ENCODE measurements around the gene DET1.
"Not testable (repeated sequence)": the region's sequence is repeated elsewhere in the genome, so short reads cannot be mapped to it uniquely, and the experiment has no call there.

DET1 gene

DNA sequence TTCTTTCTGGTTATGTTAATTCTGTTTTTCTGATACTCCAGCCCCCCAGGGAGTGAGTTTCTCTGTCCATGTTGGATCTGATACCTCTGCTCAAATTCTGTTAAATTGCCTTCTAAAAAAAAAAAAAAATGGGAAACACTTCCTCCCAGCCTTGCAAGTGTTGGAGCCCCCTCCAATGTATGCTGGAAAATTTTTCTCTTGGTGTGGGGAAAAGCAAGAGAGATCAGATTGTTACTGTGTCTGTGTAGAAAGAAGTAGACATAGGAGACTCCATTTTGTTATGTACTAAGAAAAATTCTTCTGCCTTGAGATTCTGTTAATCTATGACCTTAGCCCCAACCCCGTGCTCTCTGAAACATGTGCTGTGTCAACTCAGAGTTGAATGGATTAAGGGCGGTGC lies 6.1 kb downstream of the DET1 start:
- not testable (repeated sequence) for DNase-seq

DNA sequence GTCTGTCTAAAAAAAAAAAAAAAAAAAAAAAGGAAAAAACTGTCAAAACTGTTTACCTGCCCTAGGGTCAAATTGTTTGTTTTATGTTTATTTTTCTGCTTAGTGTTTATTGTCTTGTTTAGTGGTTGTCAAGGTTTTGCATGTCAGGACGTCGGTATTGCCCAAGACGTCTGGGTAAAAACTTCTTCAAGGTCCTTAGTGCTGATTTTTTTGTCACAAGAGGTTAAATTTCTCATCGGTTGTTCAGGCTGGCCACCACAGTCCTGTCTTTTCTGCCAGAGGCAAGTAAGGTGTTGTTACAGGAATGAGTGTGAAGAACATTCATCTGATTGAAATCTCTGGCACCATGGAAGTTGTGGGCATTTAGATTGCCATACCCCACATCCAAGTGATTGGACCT lies 7.0 kb downstream of the DET1 start:
- no peak for DNase-seq

DNA sequence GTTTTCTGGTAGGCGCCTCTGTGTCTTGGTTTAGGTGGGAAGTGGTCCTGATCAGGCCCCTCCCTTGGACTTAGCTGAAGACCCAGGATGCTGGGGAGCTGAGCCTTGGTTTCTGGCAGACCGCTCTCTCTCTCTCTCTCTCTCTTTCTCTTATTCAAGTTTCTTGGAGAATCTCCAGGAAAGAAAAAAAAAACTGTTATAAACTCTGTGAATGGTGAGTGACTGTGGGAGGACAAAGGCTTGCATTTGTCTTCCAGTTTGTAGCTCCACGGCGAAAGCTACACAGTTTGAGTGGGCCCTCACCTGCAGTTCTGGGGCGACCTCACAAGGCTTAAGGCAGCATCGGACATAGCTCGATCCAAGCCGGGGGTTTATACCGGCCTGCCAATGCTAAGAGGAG lies 7.5 kb downstream of the DET1 start:
- no peak for DNase-seq

DNA sequence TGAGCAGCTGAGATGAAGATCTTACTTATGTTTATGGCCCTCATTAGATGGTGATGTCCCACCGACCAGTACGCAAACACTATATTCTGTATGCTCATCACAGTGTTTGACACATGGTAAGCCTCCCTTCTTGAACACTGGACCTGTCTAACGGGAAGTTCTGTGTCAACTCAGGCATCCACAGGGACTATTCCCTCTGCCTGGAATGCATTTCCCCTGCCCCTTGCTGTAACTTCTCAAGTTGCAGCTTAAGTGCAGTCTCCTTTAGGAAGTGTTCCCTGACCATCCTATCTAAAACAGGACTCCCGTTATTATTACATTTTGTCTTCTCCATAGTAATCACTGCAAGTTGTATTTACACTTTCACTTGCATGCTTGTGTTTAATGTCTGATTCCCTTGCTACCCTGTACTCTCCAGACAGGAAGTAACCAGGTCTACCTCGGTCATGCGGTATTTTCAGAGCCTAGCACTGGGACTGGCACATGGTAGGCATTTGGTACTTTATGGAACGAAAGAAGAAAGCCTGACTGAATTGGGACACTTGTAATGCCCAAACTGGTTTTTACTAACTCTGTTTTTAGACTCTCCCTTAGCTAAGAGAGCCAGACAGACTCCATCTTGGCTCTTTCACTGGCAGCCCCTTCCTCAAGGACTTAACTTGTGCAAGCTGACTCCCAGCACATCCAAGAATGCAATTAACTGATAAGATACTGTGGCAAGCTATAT lies 8.7 kb downstream of the DET1 start:
- no peak for DNase-seq

DNA sequence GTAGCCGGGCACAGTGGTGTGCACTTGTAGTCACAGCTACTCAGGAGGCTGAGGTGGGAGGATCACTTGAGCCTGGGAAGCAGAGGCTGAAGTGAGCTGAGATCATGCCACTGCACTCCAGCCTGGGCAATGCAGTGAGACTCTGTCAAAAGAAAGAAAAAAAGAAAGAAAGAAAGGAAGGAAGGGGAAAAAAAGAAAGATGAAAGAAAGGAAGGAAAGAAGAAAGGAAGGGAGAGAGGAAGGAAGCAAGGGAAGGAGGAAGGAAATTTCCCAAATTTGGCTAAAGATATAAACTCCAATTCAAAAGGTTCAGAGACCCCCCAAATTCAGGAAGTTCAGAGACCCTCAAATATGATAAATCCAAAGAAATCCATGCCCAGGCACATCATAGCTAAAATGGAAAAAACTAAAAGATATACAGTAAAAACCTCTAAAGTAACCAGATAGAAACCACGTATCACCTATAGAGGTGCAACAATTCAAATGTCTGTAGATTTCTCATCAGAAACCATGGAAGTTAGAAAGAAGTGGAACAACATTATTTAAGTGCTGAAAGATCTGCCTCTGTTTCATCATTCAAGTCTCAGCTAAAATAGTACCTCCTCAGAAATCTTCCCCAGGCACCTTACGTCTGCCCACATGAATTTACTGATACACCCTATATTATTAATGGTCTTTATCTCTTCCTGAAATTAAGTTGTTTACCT lies 10.7 kb downstream of the DET1 start:
- no peak for DNase-seq

DNA sequence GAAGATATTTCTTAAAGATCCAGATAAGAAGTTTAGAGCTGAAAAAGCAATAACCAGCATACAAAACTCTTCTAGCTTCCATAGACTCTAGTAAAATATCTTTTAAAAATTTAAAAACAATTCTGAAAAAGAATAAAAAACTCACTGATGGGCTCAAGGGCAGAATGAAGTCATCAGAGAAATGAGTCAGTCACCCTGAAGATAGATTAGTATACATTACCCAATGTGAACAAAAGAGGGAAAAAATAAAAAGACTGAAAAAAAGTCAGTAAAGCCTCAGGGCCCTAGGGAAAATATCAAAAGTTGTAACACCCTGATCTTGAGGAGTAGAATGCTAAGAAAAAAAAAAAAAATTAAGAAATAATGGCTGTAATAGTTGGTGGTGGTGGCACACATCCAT lies 11.4 kb downstream of the DET1 start:
- DNase-seq = no peak

DNA sequence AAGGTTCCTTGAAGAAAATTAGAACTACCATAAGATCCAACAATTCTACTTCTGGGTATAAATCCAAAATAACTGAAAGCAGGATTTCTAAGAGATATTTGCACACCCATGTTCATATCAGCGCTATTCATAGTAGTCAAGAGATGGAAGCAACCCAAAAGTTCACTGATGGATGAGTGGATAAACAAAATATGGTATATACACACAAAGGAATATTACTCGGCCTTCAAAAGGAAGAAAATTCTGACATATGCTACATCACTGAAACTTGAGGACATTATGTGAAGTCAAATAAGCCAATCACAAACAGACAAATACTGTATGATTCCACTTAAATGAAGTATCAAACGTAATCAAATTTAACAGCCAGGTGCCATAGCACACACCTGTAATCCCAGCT lies 13.1 kb downstream of the DET1 start:
- DNase-seq = no peak

DNA sequence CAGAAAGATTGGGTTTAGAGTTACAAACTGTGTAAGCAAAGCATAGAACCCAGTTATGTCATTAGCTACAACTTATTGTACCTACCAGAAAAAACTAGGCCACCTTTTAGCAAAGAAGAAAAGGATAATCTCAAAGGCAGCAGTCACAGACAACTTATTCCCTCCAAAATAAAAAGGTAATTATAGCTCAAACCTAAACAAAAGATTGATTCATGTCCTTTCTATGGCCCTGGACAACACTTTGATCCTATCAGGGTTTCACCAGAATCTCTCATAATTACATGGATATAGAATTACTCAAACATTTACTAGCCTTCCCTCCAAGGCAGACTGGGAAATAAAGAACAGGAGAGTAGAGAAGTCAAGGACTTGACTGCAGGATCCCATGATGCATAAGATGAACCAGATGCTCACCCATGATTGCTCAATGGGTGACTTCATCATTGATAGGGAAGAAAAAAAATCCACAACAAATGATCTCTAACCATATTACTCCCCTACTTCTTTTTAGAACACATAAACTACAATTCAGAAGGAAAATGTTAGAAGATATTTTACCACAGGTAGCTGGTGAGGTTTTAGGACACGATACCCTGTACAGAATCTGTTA lies 17.4 kb downstream of the DET1 start:
- DNase-seq = peak in 1 of 2 donors; percentile 23

DNA sequence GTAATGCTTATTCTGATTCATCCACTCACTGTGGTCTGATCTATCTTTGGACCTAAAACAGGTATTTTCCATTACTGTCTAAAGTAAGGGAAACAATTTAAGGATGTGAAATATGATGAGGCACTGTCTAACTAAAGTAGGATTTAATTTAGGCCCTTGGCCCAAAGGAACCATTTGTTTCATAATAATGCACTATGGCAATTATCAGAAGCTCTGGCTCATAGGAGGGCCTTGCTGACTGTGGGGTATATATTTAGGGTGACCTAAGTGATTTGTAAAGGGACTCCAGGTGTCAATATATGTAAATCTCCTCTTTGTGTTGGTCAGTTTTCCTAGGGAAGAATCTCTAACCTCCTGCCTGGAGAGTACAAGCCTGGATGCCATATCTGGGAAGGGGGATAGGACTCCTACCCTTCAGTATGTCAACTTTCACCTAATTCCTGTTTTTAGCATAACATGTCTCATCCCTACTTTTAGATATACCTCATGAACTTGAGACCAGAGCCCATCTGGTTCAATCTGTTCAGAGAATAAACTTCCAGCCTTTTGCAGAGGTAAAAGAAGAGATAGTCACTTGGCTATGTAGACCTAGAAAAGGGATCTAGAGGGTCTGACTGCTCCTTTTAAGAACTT lies 20.1 kb downstream of the DET1 start:
- no peak for DNase-seq

DNA sequence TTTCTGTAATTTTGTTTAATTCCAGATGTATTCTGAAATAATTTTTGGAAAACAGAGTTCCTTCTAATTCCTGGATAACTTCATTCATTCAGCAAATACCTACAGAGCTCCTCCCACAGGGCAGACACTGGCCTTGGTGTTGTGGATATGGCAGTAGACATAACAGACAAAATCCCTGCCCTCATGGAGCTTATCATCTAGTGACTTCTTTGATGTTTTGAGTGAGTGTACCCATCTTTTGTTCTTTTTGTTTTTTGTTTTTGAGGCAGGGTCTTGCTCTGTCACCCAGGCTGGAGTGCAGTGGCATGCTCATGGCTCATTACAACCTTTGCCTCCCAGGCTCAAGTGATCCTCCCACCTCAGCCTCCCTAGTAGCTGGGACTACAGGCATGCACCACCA lies 21.1 kb downstream of the DET1 start:
- DNase-seq = no peak

DNA sequence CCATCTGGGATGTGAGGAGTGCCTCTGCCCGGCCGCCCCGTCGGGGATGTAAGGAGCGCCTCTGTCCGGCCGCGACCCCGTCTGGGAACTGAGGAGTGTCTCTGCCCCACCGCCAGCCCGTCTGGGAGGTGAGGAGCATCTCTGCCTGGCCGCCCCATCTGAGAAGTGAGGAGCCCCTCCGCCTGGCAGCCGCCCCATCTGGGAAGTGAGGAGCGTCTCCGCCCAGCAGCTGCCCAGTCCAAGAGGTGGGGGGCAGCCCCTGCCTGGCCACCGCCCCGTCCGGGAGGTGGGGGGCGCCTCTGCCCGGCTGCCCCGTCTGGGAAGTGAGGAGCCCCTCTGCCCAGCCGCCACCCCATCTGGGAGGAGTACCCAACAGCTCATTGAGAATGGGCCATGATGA lies 22.4 kb downstream of the DET1 start:
- DNase-seq = not testable (repeated sequence)

DNA sequence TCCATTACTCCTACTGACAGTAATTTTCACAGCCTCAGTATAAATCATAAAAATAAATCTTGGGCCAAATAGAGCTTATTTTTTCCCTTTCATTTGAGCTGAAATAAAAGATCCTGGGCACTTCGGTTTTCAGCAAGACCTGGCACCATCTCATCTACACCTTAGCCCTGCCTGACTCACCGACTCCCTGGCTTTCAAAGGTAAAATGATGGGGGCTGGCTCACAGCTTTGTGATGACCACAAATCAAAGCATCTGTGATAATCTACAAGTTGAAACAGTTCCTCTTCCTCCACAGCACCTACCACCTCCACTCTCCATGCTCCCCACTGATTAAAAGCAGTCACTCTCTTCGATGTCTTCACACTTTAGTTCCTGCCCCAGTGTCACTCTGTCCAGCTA lies 27.6 kb downstream of the DET1 start:
- DNase-seq = no peak

DNA sequence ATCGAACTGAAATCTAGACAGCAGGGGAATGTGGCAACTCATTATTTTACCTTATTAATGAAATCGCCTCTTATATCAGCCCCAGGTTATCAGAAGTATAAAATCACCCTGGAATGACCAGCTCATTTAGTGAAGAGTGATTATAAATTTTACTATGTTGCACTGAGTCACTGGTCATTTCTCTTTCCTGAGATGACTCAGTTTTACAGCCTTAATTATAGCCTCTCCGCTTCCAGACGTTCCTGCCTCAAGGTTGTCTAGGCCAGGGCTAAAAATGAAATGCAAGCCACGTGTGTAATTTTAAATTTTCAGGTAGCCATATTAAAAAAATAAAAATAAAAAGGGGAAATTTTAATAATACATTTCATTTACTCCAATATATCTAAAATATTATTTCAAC lies 33.3 kb downstream of the DET1 start:
- no peak for DNase-seq

DNA sequence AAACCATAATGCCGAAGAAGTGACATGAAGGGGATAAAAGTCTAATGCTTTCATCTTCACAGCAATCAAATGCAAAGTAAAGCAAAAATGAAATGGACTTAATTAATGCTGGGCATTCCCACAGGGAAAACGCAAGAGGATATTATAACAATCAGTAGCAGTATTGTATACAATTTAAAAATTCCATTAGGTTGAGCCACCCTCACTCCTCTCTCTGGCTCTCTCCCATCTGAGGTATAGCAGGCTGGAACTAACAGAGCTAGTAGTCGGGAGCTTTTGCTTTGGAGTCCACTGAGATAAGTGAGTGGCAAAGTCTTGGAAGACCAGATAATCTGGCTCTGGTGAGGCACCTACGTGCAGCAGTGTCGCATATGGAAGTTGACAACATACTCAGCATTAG lies 33.9 kb downstream of the DET1 start:
- DNase-seq = no peak

DNA sequence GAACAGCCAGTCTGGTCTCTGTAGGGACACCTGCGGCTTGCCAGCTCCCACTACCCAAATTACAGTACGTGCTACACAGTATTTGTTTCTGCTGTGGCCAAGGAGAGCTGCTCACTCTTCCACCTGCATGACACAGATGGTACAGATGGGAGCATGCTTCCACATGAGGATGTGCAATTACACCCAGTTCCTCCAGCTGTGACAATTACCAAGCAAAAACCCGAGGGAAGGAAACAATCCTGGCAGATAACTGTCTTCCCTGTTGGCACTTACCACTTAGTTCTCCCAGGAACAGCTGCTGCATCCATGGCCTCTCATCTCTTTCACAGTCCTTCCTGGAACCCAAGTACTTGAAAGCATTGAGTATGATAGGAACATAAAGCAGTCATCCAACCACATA lies 34.4 kb downstream of the DET1 start:
- DNase-seq = no peak

DNA sequence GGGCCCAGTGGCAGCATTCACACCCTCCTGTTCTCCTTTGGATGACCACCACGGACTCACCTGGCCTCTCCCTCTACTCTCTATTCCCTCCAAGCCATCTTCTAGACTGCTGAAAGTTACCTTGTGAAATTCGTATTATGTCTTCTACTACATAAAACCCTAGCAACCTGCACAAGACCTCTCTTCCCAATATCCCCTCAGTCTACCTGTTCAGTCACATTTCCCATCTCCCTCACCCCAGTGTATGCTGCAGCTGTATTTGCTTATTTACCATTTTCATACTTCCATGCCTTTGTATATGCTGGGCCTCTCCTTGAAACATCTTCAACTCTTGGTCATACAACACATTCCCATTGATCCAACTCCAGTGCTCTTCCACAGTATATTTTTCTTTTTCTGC lies 35.3 kb downstream of the DET1 start:
- DNase-seq = no peak

DNA sequence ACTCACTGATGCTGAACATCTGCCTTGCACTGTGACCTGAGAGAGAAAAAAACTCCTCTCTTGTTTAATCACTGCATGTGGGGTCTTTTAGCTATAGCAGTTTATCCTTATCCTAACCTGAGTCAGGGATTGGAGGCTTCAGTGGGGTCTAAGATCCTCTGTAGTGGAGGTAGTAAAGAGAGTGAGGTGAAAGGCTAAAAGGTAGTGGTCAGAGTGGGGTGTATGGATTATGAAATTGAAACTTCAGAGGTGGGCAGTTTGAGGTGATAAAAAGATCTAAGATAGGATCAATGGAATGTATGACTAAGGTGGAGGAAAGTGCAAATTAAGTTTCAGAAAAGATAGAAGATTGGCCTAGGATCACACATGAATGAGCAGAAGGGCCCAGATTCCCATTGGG lies 36.5 kb downstream of the DET1 start:
- DNase-seq = no peak

DNA sequence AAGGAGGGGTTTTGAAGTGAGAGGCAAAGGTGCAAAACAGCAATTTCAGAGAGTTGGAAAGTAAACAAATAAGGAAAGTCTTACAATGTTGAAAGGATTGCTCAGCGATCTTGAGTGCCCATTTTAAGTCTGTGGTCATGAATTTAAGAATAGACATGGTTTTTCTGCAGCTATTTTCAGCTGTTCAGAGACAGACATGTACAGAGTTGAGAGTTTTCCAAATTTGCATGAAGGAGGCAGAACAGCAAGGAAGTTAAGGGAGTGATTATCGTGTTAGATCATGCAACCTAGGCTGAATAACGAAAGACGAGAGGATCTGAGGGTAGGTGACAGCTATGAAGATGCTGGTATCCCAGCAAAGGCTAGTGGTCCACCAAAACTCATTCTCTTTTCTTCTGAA lies 37.2 kb downstream of the DET1 start:
- DNase-seq = no peak

DNA sequence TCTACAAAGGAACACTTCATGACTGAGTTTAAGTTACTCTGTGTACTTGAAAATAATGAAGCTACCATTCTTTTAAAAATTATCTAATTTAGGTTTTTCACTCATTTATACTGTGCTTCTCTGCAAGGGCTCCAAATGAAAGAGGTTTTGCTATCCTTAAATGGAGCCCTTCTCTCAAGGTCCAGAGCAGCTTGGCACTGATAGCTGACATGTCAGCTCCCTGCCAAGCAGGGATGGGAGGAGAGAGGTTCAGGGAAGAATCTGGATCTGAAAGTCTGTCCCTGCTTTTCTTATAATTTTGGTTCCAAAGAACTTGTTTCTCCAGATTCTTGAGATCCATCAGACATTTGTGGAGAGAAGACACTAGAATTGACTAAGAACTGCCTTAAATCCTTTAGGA lies 39.9 kb downstream of the DET1 start:
- DNase-seq = no peak

DNA sequence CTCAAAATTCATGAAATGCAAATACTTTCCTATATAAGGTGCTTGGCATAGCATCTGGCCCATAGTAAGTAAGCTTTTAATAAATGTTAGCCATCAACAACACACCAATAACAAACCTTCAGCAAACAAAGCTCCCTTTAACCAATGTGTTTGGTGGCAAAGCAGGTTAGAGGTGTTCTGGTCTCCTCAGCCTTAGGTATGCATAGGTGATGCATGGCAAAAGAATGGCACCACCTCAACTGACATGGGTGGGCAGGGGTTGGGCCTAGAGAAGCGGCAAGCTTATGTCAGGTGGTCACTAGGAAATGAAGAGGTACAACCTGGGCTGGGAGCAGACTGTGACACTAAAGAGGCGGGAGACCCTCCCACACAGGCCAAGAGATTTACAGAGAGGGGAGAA lies 40.8 kb downstream of the DET1 start:
- no peak for DNase-seq

DNA sequence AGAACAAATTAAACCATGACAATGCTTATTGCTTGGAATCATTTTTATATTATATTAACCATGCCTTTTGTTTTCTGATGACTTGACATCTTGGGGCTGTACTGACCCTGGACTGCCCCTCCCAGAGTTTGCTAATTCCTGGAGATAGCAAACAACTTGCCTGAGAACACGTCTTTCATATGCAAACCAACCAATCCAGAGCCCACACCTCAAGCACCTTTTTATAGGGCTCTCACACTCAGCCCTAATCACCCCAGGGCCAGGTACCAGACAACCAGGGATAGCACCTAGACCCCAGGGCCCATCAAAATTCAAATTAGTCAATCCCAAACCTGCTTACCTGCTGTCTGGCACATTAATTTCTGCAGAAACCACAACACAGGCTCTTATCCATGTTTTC lies 42.0 kb downstream of the DET1 start:
- no peak for DNase-seq

DNA sequence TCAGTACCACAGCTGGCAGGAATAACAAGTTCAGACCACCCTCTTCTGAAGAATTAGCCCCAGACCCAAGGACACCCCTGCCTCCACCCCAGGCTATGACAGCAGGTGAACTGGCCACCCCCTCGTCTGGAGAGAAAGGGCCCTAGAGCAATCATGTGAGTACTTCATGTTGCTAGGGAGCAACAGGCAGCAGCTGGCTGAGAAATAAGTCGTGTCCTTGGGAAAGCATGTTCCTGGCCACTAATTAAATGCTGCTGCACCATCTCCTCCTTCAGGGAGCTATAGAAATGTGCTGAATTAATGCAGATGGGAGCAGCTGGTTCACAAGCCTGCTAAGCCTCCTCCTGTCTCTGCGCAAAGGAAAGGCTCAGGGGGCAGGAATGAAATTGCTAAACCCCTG lies 47.5 kb downstream of the DET1 start:
- no peak for DNase-seq

DNA sequence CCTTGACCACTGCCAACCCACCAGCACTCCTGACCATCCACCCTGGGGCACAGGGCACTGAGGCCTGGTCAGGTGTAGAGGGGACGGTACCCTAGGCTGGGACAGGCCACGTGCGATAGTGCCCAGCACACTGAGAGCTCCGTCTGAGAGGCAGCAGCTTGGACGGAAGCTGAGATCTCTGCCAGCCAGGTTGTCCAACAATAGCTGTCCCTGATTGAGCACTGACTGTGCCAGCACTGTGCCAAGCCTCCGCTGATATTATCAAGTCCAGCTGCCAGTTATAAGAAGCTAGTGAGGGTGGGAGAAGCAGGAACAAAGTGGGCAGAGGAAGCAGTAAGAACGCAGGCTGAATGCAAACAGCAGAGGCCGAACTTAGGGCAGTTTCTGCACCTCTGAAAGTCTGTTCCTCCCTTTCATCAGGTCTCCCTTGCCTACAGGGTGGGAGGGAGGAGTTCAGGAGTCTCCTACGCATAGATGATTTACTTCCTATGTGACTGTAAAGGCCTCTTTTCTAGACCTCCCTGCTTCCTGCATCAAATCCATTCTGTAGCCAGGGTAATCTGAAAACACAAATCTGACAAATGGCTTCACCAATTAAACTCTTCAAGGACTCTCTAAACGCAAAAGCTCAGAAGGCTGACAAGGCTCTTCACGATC lies 49.2 kb downstream of the DET1 start:
- DNase-seq = no peak

All from inflammatory macrophage (primary cell).